IPS-NIHi11 (cell line): Measurements from ENCODE around the gene AUTS2.

Experiments used
- DNase-seq: peaks from one replicate; pipeline ENCODE4 v3.0.0; 2012; ENCODE audit warnings: mixed read lengths, low spot score

The AUTS2 gene

GRCh38 chr7:70694971-70695794 is 1096.9 kb downstream of the AUTS2 start:
- no peak for DNase-seq

- no peak for DNase-seq
Measured at GRCh38 chr7:70695795-70696083, 1097.5 kb downstream of the AUTS2 start.

DNA sequence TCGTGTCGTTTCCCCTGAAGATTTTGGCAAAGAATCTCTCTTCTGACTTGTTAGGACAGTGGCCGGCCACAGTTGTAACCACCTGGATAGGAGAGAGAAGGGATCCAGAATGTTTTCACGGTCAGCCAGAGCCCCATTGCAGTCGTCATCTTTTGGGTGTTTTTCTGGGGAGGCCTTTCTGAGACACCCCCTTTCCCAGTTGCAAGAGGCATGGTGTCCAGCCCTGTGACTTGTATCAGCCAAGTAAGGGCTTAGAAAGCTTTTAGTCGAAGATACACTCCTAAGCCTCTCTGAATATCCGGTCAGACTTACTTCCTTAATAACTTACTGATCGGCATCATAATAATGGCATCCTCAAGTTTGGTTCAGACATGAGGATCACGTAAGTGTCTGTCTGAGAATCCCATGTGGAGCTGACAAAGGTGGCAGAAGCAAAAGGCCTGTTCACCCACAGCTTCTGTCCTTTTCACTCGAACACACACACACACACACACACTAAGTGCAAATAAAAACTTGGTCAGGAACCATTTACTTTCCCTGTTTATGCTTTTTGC is 1098.0 kb downstream of the AUTS2 start:
- no peak for DNase-seq

DNA sequence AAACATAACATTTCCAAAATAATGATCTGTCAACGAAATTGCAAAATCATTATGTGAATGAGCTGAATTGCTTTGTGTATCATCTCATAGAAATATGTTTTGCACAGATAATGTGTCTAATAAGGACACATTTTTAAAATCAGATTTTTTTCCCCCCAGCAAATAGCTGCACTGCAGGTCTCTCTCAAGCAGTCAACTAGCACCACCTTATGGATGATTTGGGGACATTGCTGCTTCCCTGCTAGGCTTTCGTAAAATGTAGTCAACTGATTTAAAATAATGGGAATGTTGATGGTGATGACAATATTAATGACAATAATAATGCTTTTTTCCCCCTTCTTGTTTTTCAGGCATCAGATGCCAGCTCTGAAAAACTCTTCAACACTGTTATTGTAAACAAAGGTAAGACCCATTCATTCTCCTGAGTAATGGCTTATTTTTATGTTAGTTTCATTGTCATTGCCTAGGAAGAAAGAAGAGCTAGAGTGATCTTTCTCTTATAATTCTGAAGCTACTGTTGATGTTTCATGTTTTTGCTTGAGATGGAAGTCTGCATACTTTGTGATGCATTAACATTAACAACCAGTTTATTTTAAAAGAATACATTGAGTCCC is 1100.1 kb downstream of the AUTS2 start:
- DNase-seq, result no peak

DNA sequence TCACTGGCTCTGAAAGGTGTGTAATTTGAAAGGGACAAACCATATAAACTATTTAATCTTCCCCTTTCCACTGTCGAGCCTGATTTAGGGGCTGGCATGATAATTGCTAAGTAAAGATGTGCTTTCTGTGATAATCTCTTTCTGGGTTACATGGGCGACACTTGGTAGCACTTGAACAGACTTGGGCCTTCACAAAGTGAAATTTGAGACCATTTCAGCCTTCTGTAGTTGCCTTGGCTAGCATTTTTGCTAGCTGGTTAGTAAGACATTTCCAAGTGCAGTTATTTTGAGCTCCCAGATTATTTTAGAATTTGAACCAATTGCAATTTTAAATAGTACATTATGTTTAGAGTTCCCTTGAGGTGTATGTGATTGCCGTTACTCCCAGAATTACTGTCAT is 1101.0 kb downstream of the AUTS2 start:
- DNase-seq, result no peak

DNA sequence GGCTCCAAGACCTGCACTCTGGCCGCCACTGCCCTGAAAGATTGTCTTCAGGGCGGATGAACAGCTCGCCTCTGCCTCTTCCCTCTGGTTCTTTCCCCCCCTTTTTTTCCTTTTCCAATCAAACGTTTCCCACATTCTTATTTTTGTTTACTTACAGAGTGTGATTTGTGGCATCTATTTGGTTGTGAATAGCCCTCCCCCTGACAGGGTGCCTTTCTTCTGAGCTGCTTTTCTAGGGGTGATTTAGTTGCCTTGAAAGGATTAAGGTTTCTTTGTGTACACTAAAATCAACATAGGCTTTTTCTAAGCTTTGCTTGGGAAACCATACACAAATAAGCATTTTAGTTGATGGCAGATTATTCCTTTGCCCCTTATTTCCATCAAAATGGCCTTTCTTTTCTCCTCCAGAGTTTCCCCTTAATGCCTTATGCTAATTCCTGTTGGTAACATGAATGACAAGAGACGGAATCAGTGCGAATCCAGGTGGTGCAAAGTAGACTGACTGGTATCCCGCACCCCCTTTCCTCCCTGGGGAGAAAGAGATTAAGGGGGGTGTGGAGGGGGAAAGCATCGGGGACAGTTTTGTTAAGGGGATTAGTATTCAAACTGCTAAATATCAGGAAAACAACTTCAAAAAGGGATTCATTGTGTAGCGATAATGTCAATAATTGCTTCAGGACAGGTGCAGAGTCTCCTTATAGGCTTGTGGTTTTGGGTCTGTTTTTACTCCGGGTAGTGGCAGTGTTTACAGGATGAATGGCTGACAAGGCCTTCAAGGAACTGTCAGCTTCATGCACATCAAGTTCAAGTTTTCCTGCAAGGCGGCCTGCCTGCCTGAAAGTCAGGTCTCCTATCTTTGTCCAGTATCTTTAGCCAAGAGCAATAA is 1102.0 kb downstream of the AUTS2 start:
- DNase-seq, result peak; percentile 22

DNA sequence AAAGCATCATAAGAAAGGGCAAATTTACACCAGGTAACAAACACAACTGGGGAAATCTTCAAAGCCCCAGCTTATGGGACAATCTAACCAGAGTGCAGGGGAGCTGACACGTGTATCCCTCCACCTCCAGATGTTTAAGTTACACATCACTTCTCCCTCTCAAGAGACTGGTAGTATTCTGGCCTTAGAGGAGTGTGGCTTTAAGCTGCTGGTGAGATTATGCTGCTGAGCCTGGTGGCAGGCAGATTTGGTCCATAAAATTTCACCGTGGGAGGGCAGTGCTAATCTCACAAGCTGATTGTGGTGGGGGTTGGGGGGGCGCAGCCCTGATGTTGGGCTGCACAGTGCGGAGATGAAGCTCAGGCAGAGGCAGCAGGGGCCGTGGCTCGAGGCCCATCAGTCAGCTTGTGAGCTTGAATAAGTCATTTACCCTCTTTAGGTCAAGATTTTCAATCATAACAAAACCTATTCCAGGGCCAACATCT is 1102.7 kb downstream of the AUTS2 start:
- no peak for DNase-seq

DNA sequence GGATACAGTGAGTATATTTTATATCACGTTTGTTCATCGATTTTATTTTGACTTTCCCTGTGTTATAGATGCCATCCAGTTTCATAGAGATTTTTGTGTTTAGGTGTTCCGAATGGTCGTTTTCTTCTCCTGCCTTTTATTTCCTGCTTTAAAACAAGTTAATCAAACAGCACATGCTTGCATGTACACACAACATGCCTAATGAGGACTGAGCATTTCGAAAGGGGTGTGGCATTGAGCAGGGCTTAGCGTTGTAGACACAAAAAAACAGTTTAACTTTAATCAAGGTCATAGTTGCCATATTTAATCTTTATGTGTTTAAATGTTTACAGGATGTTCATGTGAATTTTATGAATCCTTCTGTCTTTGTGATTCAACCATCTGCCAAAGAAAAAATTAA is 1103.2 kb downstream of the AUTS2 start:
- DNase-seq, result no peak

- DNase-seq, result no peak
Measured at GRCh38 chr7:70701991-70702390, 1103.7 kb downstream of the AUTS2 start.

DNA sequence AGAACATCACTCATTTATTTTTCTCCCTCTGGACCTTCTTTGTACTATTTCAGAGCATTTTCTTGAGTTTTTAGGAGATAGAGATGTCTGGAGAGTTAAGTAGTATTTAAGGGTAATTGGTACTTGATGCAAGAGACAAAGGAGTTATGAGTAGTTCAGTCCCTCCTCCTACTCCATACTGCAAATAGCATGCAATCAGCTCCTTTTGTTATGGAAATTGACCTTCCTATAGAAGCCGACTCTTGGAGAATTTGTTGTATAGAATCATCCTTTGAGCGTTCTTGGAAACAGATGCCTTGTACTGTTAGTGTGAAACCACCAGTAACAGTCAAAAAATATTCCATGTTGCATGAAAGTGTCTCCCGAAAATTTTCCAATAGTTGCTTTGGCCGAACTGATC is 1105.5 kb downstream of the AUTS2 start:
- DNase-seq, result no peak

GRCh38 chr7:70704831-70705346 is 1106.6 kb downstream of the AUTS2 start:
- DNase-seq, result no peak

- peak; percentile 48 for DNase-seq
Measured at GRCh38 chr7:70706204-70706603, 1107.9 kb downstream of the AUTS2 start.

DNA sequence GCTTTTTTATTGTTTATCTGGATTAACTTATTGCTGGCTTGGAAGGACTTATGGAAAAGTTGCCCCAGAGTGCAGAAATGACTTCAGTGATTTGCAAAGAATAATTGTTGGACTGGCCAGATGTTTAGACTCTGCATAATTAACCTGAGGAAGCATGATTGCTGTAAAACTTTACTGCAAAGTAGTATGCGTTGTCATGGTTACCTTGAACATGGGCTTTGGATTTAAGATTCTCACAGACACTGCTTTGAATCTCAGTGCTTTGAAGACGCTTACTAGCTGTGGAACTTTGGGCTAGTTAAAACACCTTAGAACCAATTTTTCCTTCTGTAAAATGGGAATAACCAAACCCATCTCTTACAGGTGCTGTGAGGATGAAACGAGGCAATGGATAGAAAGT is 1108.4 kb downstream of the AUTS2 start:
- no peak for DNase-seq

- no peak for DNase-seq
Measured at GRCh38 chr7:70707823-70708243, 1109.6 kb downstream of the AUTS2 start.

- no peak for DNase-seq
Measured at GRCh38 chr7:70710011-70710480, 1111.8 kb downstream of the AUTS2 start.

GRCh38 chr7:70710651-70711050 is 1112.4 kb downstream of the AUTS2 start:
- no peak for DNase-seq

- DNase-seq, result no peak
Measured at GRCh38 chr7:70711452-70711851, 1113.2 kb downstream of the AUTS2 start.

- no peak for DNase-seq
Measured at GRCh38 chr7:70712942-70713341, 1114.7 kb downstream of the AUTS2 start.

DNA sequence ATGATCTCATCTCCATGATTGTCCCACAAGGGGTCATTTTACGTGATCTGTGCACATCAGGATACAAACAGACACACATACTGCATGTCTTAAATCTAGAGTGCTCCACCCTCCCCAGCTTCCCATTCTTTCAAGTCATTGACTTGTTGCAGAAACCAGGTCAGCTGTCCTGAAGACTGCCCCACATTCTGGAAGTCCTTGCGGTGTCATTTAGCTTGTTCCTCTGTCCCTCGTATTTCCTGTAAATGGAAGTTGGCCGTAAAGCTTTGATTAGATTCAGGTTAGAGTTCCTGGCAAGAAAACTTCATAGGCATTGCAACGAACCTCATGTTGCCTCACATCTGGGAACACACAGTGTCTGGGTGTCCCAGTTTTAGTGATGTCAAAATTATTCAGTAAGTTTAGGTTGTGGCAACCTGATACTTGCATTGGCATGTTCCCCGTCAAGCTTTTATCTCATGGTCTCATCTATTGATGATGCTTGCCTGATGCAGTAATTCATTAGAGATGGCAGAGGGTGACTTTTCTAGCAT is 1116.3 kb downstream of the AUTS2 start:
- DNase-seq, result no peak

DNA sequence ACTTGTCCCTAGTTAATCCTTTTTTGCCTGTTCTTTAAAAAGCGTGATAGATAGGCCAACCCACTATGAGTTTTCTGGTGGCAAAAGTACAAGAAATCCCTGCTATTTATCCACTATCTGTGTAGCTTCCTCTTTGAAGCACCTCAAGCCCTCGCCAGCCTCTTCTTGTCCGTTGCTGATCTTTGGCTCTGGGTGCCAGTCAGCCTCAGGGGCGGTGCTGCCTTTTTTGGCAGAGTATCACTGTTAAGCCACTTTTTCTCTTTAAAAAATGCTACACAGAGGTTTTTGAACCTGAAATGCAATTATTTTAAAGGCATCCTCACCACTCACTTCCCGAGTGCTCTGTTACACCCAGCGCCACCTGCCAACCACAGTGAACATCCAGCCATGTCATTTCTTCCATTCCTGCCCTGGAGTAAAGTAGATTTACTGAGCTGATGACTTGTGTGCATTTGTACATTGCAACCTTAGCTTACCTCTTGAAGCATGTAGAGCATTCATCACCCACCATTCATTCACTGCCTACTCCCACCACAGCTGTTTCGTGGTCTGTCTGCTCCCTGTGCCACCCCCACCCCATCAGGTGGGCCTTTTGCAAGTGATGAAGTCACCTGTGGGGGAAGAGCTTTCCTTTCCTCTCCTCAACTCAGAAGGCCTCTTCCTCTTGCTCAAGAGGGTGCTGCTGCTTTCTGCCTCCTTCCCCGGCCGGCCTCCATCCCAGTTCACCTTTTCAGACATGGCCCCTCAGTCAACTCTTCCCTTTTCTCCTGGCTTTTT is 1119.5 kb downstream of the AUTS2 start:
- DNase-seq, result no peak

GRCh38 chr7:70719125-70719524 is 1120.8 kb downstream of the AUTS2 start:
- DNase-seq, result no peak
